Measurements from ENCODE around the gene CDCA8. TPM values are rescaled to one million over a fixed set of nuclear protein-coding genes. Genes with fewer than 3 reads are reported as not detected.

Gene CDCA8
- total and polyA plus RNA-seq, 2 of the 8 experiments (the other 6 are each of a cell fraction or from before 2014, with no cell fraction given): 43.9 to 46.2 TPM

DNA sequence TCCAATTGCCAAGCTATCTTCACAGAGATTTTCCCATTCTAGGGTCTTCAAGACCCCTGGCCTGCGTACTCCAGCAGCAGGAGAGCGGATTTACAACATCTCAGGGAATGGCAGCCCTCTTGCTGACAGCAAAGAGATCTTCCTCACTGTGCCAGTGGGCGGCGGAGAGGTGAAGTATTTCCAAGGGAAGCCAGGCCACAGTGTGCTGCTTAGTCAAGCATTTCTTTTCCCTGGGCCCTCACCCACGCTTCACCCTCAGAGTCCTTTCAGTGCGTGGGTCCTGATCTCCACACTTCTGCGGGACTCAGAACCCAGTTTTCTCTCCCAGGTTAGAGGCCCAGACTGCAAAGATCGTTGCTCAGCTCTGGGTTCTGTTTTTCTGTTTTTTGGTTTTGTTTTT lies 13.1 kb downstream of the CDCA8 start (continued):
- TF ChIP-seq, protein P1, sequence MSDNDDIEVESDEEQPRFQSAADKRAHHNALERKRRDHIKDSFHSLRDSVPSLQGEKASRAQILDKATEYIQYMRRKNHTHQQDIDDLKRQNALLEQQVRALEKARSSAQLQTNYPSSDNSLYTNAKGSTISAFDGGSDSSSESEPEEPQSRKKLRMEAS (IDR thresholded peaks at IDR 0.05): no peak
- TF ChIP-seq POU5F1 (IDR thresholded peaks at IDR 0.05; ENCODE audit: low read depth, low read length): no peak
- no peak for TF ChIP-seq RXRA (IDR thresholded peaks at IDR 0.05; ENCODE audit: insufficient read depth, low read depth, low read length)
- TF ChIP-seq CTBP2 (IDR thresholded peaks at IDR 0.05; ENCODE audit: borderline replicate concordance, insufficient read depth, insufficient read length, low read length): no peak

Data from H1 (cell line).